Choroid plexus epithelial cell (primary cell): ENCODE results near the gene RIBC2.
"Not testable (repeated sequence)": the region's sequence is repeated elsewhere in the genome, so short reads cannot be mapped to it uniquely, and the experiment has no call there.

Experiments used
- DNase-seq: peaks from one replicate; pipeline ENCODE4 v3.0.0-alpha.2; 2010; ENCODE audit warnings: low read depth
- H3K4me3 ChIP-seq: 2 replicates; pipeline ENCODE4 v1.5.1; 2011; ENCODE audit warnings: low read depth, mild to moderate bottlenecking, control low read depth, low read length, moderate library complexity
- TF ChIP-seq, protein P1 (sequence below): conservative IDR thresholded peaks from 2 replicates; pipeline ENCODE4 v1.5.1; 2011; ENCODE audit warnings: low read depth, mild to moderate bottlenecking, control low read depth, inconsistent platforms, low read length, moderate library complexity

RIBC2 gene

DNA sequence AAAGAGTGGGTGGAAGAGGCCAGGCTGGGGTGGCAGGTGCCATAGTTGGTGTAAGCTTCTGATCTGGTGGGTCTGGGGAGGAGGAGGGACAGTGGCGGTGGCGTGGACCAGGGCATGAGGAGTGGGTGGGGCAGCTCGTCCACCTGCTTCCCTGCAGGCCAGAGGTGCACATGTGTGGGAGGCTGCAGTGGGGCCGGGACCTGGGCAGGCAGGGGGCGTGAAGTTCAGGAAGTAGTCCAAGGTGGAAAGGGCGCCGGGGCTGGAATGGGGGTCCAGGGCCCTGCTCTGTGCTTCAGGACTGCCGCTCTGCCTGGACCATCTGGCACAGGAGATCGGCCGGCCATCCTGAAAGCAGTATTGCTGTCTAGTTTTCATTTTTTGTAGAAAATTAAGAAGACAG lies 15.9 kb downstream of the RIBC2 start:
- no peak for DNase-seq
- no peak overlapping the region for H3K4me3 ChIP-seq
- TF ChIP-seq, protein P1, sequence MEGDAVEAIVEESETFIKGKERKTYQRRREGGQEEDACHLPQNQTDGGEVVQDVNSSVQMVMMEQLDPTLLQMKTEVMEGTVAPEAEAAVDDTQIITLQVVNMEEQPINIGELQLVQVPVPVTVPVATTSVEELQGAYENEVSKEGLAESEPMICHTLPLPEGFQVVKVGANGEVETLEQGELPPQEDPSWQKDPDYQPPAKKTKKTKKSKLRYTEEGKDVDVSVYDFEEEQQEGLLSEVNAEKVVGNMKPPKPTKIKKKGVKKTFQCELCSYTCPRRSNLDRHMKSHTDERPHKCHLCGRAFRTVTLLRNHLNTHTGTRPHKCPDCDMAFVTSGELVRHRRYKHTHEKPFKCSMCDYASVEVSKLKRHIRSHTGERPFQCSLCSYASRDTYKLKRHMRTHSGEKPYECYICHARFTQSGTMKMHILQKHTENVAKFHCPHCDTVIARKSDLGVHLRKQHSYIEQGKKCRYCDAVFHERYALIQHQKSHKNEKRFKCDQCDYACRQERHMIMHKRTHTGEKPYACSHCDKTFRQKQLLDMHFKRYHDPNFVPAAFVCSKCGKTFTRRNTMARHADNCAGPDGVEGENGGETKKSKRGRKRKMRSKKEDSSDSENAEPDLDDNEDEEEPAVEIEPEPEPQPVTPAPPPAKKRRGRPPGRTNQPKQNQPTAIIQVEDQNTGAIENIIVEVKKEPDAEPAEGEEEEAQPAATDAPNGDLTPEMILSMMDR, result no peak

- TF ChIP-seq, protein P1, result no peak
- no peak for DNase-seq
- H3K4me3 ChIP-seq, result no peak overlapping the region
Measured at GRCh38 chr22:45429981-45430775, 16.7 kb downstream of the RIBC2 start.

- no peak for DNase-seq
- no peak overlapping the region for H3K4me3 ChIP-seq
- TF ChIP-seq, protein P1, result no peak
Measured at GRCh38 chr22:45430871-45431270, 17.4 kb downstream of the RIBC2 start.

GRCh38 chr22:45434981-45435380 lies 21.5 kb downstream of the RIBC2 start:
- H3K4me3 ChIP-seq, result no peak overlapping the region
- no peak for DNase-seq
- TF ChIP-seq, protein P1, result no peak

- H3K4me3 ChIP-seq, result no peak overlapping the region
- peak; percentile 94 for DNase-seq
- TF ChIP-seq, protein P1, result peak; percentile 96
Measured at GRCh38 chr22:45435544-45436139, 22.1 kb downstream of the RIBC2 start.

GRCh38 chr22:45436871-45437517 lies 23.5 kb downstream of the RIBC2 start:
- H3K4me3 ChIP-seq, DNase-seq: not testable (repeated sequence)

DNA sequence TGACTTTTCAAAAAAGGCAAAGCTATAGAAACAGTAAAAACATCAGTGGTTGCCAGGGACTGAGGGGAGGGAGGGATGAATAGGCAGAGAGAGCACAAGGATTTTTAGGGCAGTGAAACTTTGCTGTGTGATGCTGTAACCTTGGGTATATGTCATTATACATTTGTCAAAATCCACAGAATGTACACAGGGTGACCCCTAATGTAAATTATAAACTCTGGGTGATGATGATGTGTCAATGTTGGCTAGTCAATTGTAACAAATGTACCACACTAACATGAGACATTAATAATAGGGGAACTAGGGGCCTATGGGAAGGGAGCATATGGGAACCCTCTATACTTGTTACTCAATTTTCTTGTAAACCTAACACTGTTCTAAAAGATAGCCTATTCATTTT lies 24.8 kb downstream of the RIBC2 start:
- H3K4me3 ChIP-seq, result no peak overlapping the region
- TF ChIP-seq, protein P1, result no peak
- no peak for DNase-seq

DNA sequence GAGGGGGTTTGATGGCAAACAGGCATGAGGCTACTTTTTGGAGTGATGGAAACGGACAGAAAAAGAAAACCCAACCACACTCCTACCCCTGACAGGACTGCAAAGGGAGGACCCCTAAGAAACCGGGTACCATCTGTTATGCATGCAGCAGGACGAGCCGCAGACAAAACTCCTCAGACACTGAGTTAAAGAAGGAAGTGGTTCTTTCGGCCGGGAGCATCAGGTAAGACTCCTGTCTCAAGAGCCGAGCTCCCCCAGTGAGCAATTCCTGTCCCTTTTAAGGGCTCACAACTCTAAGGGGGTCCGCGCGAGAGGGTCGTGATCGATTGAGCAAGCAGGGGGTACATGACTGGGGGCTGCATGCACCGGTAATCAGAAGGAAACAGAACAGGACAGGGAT lies 27.2 kb downstream of the RIBC2 start:
- not testable (repeated sequence) for DNase-seq, H3K4me3 ChIP-seq
